IPS-18a (cell line): ENCODE results near the gene AKAP9.
"Not testable (repeated sequence)": the region's sequence is repeated elsewhere in the genome, so short reads cannot be mapped to it uniquely, and the experiment has no call there.

Experiments
- H3K27ac ChIP-seq: one replicate; pipeline ENCODE4 v1.5.1; 2013; ENCODE audit warnings: low read length
- H3K27me3 ChIP-seq: one replicate; pipeline ENCODE4 v1.6.1; 2013; ENCODE audit warnings: mild to moderate bottlenecking, low read length; ENCODE audit not compliant: control insufficient read depth, insufficient read depth
- H3K36me3 ChIP-seq: one replicate; pipeline ENCODE4 v1.6.1; 2013; ENCODE audit warnings: low read depth, low read length; ENCODE audit not compliant: control insufficient read depth
- H3K4me1 ChIP-seq: one replicate; pipeline ENCODE4 v1.6.1; 2013; ENCODE audit warnings: low read depth, low read length; ENCODE audit not compliant: control insufficient read depth
- H3K4me3 ChIP-seq: one replicate; pipeline ENCODE4 v1.5.1; 2013; ENCODE audit warnings: low read length
- H3K9ac ChIP-seq: one replicate; pipeline ENCODE4 v1.6.1; 2013; ENCODE audit warnings: mild to moderate bottlenecking, low read length, moderate library complexity
- H3K9me3 ChIP-seq: one replicate; pipeline ENCODE4 v1.6.1; 2013; ENCODE audit warnings: low read depth, low read length; ENCODE audit not compliant: control insufficient read depth

The AKAP9 gene

GRCh38 chr7:91947948-91948347 lies 7.3 kb downstream of the AKAP9 start:
- no peak overlapping the region for H3K9ac ChIP-seq
- H3K36me3 ChIP-seq: no peaks in the 10 kb centered on the region
- no peaks in the 10 kb centered on the region for H3K4me1 ChIP-seq
- H3K27me3 ChIP-seq: no peaks in the 10 kb centered on the region
- H3K4me3 ChIP-seq: no peak overlapping the region
- H3K27ac ChIP-seq: no peak overlapping the region
- H3K9me3 ChIP-seq: no peaks in the 10 kb centered on the region

- Histone ChIP-seq H3K9me3 (no peaks in the 10 kb centered on the region), H3K4me3 (no peak overlapping the region), H3K27ac (no peak overlapping the region), H3K4me1 (no peaks in the 10 kb centered on the region), H3K9ac (no peak overlapping the region), H3K36me3 (no peaks in the 10 kb centered on the region), H3K27me3 (no peaks in the 10 kb centered on the region)
Observed at GRCh38 chr7:91949221-91950009, 8.8 kb downstream of the AKAP9 start.

- Histone ChIP-seq H3K9me3 (no peaks in the 10 kb centered on the region), H3K36me3 (no peaks in the 10 kb centered on the region), H3K27ac (no peak overlapping the region), H3K4me3 (no peak overlapping the region), H3K4me1 (no peaks in the 10 kb centered on the region), H3K9ac (no peak overlapping the region), H3K27me3 (no peaks in the 10 kb centered on the region)
Observed at GRCh38 chr7:91953618-91954017, 13.0 kb downstream of the AKAP9 start.

- H3K9ac ChIP-seq, H3K27me3 ChIP-seq, H3K9me3 ChIP-seq, H3K4me1 ChIP-seq, H3K36me3 ChIP-seq, H3K27ac ChIP-seq, H3K4me3 ChIP-seq: not testable (repeated sequence)
Observed at GRCh38 chr7:91956464-91956863, 15.8 kb downstream of the AKAP9 start.

- Histone ChIP-seq H3K9me3 (no peaks in the 10 kb centered on the region), H3K4me1 (no peaks in the 10 kb centered on the region), H3K27ac (no peak overlapping the region), H3K9ac (no peak overlapping the region), H3K4me3 (no peak overlapping the region), H3K27me3 (no peaks in the 10 kb centered on the region), H3K36me3 (no peaks in the 10 kb centered on the region)
Observed at GRCh38 chr7:91957232-91957631, 16.6 kb downstream of the AKAP9 start.

- Histone ChIP-seq H3K4me1 (no peaks in the 10 kb centered on the region), H3K9me3 (no peaks in the 10 kb centered on the region), H3K27me3 (no peaks in the 10 kb centered on the region), H3K9ac (no peak overlapping the region), H3K27ac (no peak overlapping the region), H3K36me3 (no peaks in the 10 kb centered on the region), H3K4me3 (no peak overlapping the region)
Observed at GRCh38 chr7:91957823-91958222, 17.2 kb downstream of the AKAP9 start.

- no peaks in the 10 kb centered on the region for H3K27me3 ChIP-seq
- H3K4me1 ChIP-seq: no peaks in the 10 kb centered on the region
- H3K9ac ChIP-seq: no peak overlapping the region
- no peaks in the 10 kb centered on the region for H3K36me3 ChIP-seq
- H3K27ac ChIP-seq: no peak overlapping the region
- H3K9me3 ChIP-seq: no peaks in the 10 kb centered on the region
- H3K4me3 ChIP-seq: no peak overlapping the region
Observed at GRCh38 chr7:91959023-91959422, 18.4 kb downstream of the AKAP9 start.

- no peaks in the 10 kb centered on the region for H3K9me3 ChIP-seq
- H3K4me1 ChIP-seq: no peaks in the 10 kb centered on the region
- no peaks in the 10 kb centered on the region for H3K27me3 ChIP-seq
- H3K4me3 ChIP-seq: no peak overlapping the region
- no peaks in the 10 kb centered on the region for H3K36me3 ChIP-seq
- no peak overlapping the region for H3K27ac ChIP-seq
- H3K9ac ChIP-seq: no peak overlapping the region
Observed at GRCh38 chr7:91961816-91962215, 21.2 kb downstream of the AKAP9 start.

- Histone ChIP-seq H3K27me3 (no peaks in the 10 kb centered on the region), H3K4me3 (no peak overlapping the region), H3K4me1 (no peaks in the 10 kb centered on the region), H3K9ac (no peak overlapping the region), H3K36me3 (no peaks in the 10 kb centered on the region), H3K9me3 (no peaks in the 10 kb centered on the region), H3K27ac (no peak overlapping the region)
Observed at GRCh38 chr7:91962419-91962818, 21.8 kb downstream of the AKAP9 start.

- not testable (repeated sequence) for H3K9ac ChIP-seq, H3K27ac ChIP-seq, H3K9me3 ChIP-seq, H3K4me1 ChIP-seq, H3K27me3 ChIP-seq, H3K4me3 ChIP-seq, H3K36me3 ChIP-seq
Observed at GRCh38 chr7:91967513-91967912, 26.9 kb downstream of the AKAP9 start.

- no peaks in the 10 kb centered on the region for H3K9me3 ChIP-seq
- no peaks in the 10 kb centered on the region for H3K27me3 ChIP-seq
- no peak overlapping the region for H3K4me3 ChIP-seq
- no peak overlapping the region for H3K27ac ChIP-seq
- peaks cover 8% of the 10 kb centered on the region for H3K4me1 ChIP-seq
- no peaks in the 10 kb centered on the region for H3K36me3 ChIP-seq
- H3K9ac ChIP-seq: no peak overlapping the region
Observed at GRCh38 chr7:91973639-91974038, 33.0 kb downstream of the AKAP9 start.

GRCh38 chr7:91974066-91974465 lies 33.4 kb downstream of the AKAP9 start:
- no peak overlapping the region for H3K9ac ChIP-seq
- H3K9me3 ChIP-seq: no peaks in the 10 kb centered on the region
- H3K36me3 ChIP-seq: no peaks in the 10 kb centered on the region
- H3K4me1 ChIP-seq: peaks cover 8% of the 10 kb centered on the region
- H3K4me3 ChIP-seq: no peak overlapping the region
- H3K27me3 ChIP-seq: no peaks in the 10 kb centered on the region
- no peak overlapping the region for H3K27ac ChIP-seq
